HG03066 (cell line): ENCODE results near the gene FSIP1.

Experiments used
- ATAC-seq: cut with Tn5 transposase; IDR thresholded peaks from one replicate; pipeline ENCODE4 v1.9.1; 2021; ENCODE audit warnings: low read depth; ENCODE audit not compliant: unreplicated experiment

The FSIP1 gene

GRCh38 chr15:39690881-39691634 lies 91.6 kb downstream of the FSIP1 start:
- no peak for ATAC-seq

GRCh38 chr15:39687965-39688364 lies 94.7 kb downstream of the FSIP1 start:
- no peak for ATAC-seq

- no peak for ATAC-seq
These were observed 96.5 kb downstream of the FSIP1 start for GRCh38 chr15:39685999-39686613.

- ATAC-seq: no peak
These were observed 97.3 kb downstream of the FSIP1 start for GRCh38 chr15:39685367-39685766.

- no peak for ATAC-seq
These were observed 98.4 kb downstream of the FSIP1 start for GRCh38 chr15:39684233-39684632.

- no peak for ATAC-seq
These were observed 100.3 kb downstream of the FSIP1 start for GRCh38 chr15:39682366-39682765.

GRCh38 chr15:39680868-39681267 lies 101.8 kb downstream of the FSIP1 start:
- no peak for ATAC-seq

- ATAC-seq: no peak
These were observed 110.0 kb downstream of the FSIP1 start for GRCh38 chr15:39672666-39673065.

GRCh38 chr15:39672184-39672583 lies 110.5 kb downstream of the FSIP1 start:
- ATAC-seq: no peak

- ATAC-seq: no peak
These were observed 112.0 kb downstream of the FSIP1 start for GRCh38 chr15:39670687-39671086.

- no peak for ATAC-seq
These were observed 113.0 kb downstream of the FSIP1 start for GRCh38 chr15:39669661-39670060.

- no peak for ATAC-seq
These were observed 113.4 kb downstream of the FSIP1 start for GRCh38 chr15:39669241-39669640.

GRCh38 chr15:39668457-39668856 lies 114.2 kb downstream of the FSIP1 start:
- no peak for ATAC-seq

GRCh38 chr15:39667382-39668127 lies 115.1 kb downstream of the FSIP1 start:
- ATAC-seq: no peak

- ATAC-seq: no peak
These were observed 116.0 kb downstream of the FSIP1 start for GRCh38 chr15:39666677-39667076.

- ATAC-seq: no peak
These were observed 116.9 kb downstream of the FSIP1 start for GRCh38 chr15:39665629-39666250.

GRCh38 chr15:39663704-39664250 lies 118.9 kb downstream of the FSIP1 start:
- no peak for ATAC-seq

- no peak for ATAC-seq
These were observed 120.9 kb downstream of the FSIP1 start for GRCh38 chr15:39661776-39662175.

- no peak for ATAC-seq
These were observed 123.9 kb downstream of the FSIP1 start for GRCh38 chr15:39658740-39659139.

- ATAC-seq: no peak
These were observed 125.0 kb downstream of the FSIP1 start for GRCh38 chr15:39657668-39658067.

GRCh38 chr15:39657181-39657580 lies 125.5 kb downstream of the FSIP1 start:
- ATAC-seq: no peak
